Smooth muscle cell of bladder (primary cell): ENCODE data around the gene GCNT4. TPM values are rescaled to one million over a fixed set of nuclear protein-coding genes. Genes with fewer than 3 reads are reported as not detected.

Experiments used
- total RNA-seq: library from RNA; depleted of rRNA; stranded (reverse); fragments of >200 nt; gene quantifications from 2 replicates; pipeline ENCODE4 v1.2.3, GENCODE V29; 2014

The GCNT4 gene, protein sequence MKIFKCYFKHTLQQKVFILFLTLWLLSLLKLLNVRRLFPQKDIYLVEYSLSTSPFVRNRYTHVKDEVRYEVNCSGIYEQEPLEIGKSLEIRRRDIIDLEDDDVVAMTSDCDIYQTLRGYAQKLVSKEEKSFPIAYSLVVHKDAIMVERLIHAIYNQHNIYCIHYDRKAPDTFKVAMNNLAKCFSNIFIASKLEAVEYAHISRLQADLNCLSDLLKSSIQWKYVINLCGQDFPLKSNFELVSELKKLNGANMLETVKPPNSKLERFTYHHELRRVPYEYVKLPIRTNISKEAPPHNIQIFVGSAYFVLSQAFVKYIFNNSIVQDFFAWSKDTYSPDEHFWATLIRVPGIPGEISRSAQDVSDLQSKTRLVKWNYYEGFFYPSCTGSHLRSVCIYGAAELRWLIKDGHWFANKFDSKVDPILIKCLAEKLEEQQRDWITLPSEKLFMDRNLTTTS
- 4.3 and 6.5 TPM in 2 replicates for total RNA-seq

GRCh38 chr5:75052192-75053053 is at the start of gene GCNT4:
Gene GCNT4, minus strand, starts transcription at chr5:75052558. Its CDS starts 22,521 bp downstream, at chr5:75030037.

Other genes with a start within 250 kb of the GCNT4 start
- under 0.01 and 0.09 TPM in 2 replicates for gene FAM169A, start 186.2 kb downstream of the GCNT4 start, total RNA-seq
- gene ANKRD31, start 184.3 kb upstream of the GCNT4 start, total RNA-seq = 0.09 and 0.14 TPM in 2 replicates